ENCODE results near the gene KCNJ4.

The KCNJ4 gene

DNA sequence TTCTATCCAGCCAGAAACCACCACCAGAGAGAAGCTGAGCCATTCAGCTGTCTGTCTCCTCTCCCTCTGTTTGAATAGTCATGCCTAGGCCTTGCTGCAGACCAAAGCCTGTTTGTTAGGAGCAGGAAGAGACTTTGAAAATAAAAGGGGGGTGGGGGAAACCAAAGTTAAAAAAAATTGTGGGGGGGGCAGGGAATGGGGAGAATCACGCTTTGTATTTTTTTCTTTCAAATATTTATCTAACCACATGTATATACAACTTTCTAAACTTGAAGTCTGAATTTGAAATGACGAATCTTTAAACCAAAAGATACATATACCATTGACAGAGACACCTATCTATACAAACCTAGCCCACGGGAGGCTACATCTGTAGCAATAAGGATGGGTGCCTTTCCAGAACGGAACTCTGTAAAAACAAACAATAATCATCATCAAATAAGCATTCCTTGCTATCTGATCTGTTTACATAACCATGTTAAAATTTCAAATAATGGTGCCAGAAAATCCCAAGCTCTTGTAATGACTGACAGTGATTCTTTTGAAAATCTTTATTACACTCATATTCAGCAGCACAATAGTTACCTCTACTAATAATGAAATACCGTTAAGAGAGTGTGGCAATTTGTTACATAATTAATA, 36.8 kb upstream of the KCNJ4 start:
- DNase-seq (ENCODE audit: low read depth), result no peak
- TF ChIP-seq, protein P1, sequence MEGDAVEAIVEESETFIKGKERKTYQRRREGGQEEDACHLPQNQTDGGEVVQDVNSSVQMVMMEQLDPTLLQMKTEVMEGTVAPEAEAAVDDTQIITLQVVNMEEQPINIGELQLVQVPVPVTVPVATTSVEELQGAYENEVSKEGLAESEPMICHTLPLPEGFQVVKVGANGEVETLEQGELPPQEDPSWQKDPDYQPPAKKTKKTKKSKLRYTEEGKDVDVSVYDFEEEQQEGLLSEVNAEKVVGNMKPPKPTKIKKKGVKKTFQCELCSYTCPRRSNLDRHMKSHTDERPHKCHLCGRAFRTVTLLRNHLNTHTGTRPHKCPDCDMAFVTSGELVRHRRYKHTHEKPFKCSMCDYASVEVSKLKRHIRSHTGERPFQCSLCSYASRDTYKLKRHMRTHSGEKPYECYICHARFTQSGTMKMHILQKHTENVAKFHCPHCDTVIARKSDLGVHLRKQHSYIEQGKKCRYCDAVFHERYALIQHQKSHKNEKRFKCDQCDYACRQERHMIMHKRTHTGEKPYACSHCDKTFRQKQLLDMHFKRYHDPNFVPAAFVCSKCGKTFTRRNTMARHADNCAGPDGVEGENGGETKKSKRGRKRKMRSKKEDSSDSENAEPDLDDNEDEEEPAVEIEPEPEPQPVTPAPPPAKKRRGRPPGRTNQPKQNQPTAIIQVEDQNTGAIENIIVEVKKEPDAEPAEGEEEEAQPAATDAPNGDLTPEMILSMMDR (IDR thresholded peaks at IDR 0.05; ENCODE audit: low read length, missing control alignments), result no peak
- no peak overlapping the region for H3K4me3 ChIP-seq (replicated peaks; ENCODE audit: low read depth, low read length)

DNA sequence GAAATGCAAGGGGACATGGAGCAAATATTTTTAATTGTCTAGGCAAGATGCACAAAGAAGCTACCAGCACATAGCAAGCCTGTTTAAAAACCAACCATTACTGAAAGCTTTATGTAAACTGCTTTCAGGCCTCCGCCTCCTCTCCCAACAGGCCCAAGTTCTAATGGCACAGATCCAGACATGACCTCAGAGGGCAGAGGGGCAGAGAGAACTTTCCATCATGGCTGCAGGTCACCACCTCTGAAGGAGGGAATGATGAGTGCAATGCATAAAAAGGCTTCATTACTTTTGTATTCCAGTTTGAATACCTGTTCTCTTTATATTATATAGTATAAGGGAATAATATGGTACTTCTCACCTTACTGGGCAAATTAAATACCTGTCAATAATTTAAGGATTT, 35.9 kb upstream of the KCNJ4 start:
- DNase-seq (ENCODE audit: low read depth), result peak; percentile 59
- H3K4me3 ChIP-seq (replicated peaks; ENCODE audit: low read depth, low read length), result no peak overlapping the region
- TF ChIP-seq, protein P1 (IDR thresholded peaks at IDR 0.05; ENCODE audit: low read length, missing control alignments), result no peak

DNA sequence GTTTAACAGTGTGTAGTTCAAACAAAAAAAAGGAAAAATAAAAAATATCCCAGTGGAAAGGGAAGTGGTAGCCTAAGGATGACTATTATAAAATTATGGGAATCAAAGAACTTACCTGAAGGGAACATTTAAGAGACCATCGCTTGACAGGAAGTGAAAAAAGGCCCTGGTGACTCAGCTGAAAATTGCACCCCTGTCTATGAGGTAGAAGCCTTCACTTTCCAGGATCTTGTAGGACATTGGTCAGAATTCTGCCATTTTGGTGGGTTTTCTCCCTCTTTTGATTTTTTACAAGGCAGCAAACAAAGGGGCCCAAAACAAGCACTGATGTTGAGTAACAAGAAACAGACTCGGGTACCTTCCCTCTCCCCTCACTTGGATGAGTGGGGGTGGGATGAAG, 35.5 kb upstream of the KCNJ4 start:
- TF ChIP-seq, protein P1 (IDR thresholded peaks at IDR 0.05; ENCODE audit: low read length, missing control alignments), result no peak
- DNase-seq (ENCODE audit: low read depth), result no peak
- H3K4me3 ChIP-seq (replicated peaks; ENCODE audit: low read depth, low read length), result no peak overlapping the region

DNA sequence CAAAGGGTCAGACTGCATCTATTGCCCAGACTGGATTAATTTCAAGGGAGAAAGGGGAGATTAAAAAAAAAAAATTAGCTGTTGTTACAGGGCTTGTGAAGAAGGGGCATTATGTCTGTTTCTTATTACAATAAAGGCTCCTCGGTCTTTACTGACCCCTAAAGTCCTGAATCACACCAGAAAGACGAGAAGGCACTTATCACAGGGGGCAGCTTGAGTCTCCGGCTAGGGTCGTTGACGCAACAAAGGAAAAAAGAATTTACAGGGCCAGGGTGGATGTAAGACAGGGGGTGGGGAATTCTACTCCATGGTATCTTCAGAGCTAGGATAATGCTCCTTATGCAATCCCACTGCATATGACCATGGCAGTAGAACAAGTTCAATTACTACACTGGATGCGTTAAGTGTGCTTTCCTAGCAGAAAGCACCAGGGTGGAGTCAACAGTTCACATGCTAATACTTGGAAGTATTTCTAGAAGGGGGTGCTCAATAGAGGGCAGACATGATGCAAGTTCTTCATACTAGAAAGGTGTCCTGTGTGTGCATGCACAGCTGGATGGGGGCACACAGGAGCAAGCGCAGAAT, 34.7 kb upstream of the KCNJ4 start:
- no peak for DNase-seq (ENCODE audit: low read depth)
- no peak overlapping the region for H3K4me3 ChIP-seq (replicated peaks; ENCODE audit: low read depth, low read length)
- TF ChIP-seq, protein P1 (IDR thresholded peaks at IDR 0.05; ENCODE audit: low read length, missing control alignments), result no peak

DNA sequence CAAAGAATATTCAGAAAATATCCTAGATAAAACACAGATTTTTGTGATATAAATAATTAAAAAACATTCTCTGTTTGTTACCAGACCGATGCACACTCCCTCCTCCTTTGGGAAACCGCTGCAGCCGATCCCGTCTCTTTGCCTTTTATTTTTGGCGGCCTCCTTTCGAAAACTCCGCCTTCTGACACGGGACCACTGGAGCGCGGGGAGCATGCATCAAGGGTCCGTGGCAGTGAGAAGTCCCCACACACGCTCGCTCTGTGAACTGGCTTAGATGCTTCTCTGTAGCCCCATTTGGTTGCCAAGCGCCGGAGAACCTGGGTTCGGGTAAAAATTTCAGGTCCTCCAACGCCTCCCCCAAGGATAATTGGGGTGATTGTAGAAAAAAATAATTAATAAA, 34.1 kb upstream of the KCNJ4 start:
- TF ChIP-seq, protein P1 (IDR thresholded peaks at IDR 0.05; ENCODE audit: low read length, missing control alignments), result no peak
- DNase-seq (ENCODE audit: low read depth), result no peak
- no peak overlapping the region for H3K4me3 ChIP-seq (replicated peaks; ENCODE audit: low read depth, low read length)

DNA sequence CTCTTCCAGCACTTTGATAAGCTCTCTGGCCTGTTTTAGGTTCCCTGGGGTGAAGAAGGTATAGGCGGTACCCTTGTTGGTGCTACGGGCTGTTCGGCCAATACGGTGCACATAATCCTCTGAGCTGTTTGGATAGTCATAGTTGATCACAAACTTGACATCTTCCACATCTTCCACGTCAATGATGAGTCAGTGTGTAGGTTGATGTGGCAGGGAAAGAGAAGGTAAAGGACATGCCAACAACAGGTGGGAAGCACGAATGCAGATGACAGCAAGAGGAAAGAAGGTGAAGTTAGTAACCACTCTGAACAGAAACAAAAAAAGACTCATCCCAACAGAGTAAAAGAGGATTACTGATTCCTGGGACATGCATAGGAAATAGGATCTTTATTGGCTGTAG, 32.9 kb upstream of the KCNJ4 start:
- TF ChIP-seq, protein P1 (IDR thresholded peaks at IDR 0.05; ENCODE audit: low read length, missing control alignments), result no peak
- DNase-seq (ENCODE audit: low read depth), result no peak
- no peak overlapping the region for H3K4me3 ChIP-seq (replicated peaks; ENCODE audit: low read depth, low read length)

DNA sequence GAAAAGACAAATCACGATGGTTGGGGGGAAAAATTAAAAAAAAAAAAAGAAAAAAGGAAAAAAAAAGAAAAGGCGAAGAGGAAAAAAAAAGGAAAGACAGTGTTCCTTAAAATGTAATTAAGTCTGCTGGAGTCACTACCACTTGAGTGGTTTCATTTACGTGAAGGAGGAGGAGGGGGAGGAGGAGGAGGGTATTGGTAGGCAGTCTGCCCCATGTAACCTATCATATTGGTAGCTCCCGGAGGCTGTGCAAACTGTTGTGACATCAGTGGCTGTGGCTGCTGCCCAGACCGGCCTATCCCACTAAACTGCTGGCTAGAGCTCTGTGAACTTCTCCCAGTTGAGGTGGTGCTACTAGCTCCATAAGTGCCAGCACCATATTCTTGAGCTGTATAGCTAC, 30.8 kb upstream of the KCNJ4 start:
- no peak overlapping the region for H3K4me3 ChIP-seq (replicated peaks; ENCODE audit: low read depth, low read length)
- TF ChIP-seq, protein P1 (IDR thresholded peaks at IDR 0.05; ENCODE audit: low read length, missing control alignments), result no peak
- DNase-seq (ENCODE audit: low read depth), result no peak

Data from fibroblast of pulmonary artery (primary cell).